ENCODE results near the gene ADGRB2. TPM values are rescaled to one million over a fixed set of nuclear protein-coding genes. Genes with fewer than 3 reads are reported as not detected.

The ADGRB2 gene
- total and polyA plus RNA-seq, 2 of the 4 experiments (the other 2 are of a cell fraction): 2.2 to 11.9 TPM

DNA sequence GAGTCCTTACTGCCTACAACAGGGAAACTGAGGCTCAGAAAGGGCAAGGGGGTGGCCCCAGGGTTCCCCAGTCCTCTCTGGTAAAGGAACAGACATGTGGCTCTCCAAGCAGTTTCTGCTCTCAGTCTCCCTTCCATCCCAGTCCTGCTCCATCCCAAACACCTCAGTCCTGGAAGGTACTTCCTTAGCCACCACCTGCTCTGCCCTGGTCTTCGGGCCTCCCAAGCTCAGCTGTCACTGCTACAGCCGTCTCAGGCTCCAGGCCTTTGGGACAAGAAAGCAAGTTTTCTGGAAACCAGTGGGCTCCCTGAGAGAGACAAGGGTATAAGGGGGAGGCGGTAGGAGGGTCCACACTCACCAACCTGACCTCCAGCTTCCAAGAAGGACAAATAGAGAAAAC is 23.1 kb upstream of the ADGRB2 start:
- TF ChIP-seq CEBPB (IDR thresholded peaks at IDR 0.05; ENCODE audit: low read depth, low read length): no peak
- no peak for TF ChIP-seq ELK1 (IDR thresholded peaks at IDR 0.05; ENCODE audit: borderline replicate concordance, low read depth, low read length)
- no peak for TF ChIP-seq BHLHE40 (IDR thresholded peaks at IDR 0.05; ENCODE audit: low read depth, low read length)
- TF ChIP-seq FOS (IDR thresholded peaks at IDR 0.05; ENCODE audit: low read depth, low read length): no peak
- TF ChIP-seq SMC3 (IDR thresholded peaks at IDR 0.05; ENCODE audit: low read depth, low read length): no peak
- TF ChIP-seq CTCF (conservative IDR thresholded peaks at IDR 0.05; ENCODE audit: low read depth, low read length): no peak
- no peak for TF ChIP-seq MAFK (IDR thresholded peaks at IDR 0.05; ENCODE audit: low read depth, low read length)
- no peak for TF ChIP-seq MXI1 (IDR thresholded peaks at IDR 0.05; ENCODE audit: borderline replicate concordance, low read depth, low read length)
- TF ChIP-seq CHD1 (IDR thresholded peaks at IDR 0.05; ENCODE audit: low read depth, low read length): no peak
- TF ChIP-seq, protein P1, sequence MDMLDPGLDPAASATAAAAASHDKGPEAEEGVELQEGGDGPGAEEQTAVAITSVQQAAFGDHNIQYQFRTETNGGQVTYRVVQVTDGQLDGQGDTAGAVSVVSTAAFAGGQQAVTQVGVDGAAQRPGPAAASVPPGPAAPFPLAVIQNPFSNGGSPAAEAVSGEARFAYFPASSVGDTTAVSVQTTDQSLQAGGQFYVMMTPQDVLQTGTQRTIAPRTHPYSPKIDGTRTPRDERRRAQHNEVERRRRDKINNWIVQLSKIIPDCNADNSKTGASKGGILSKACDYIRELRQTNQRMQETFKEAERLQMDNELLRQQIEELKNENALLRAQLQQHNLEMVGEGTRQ (IDR thresholded peaks at IDR 0.05; ENCODE audit: low read depth, low read length): no peak
- in situ Hi-C loops (cut with MboI; ENCODE audit: low sequenced_read_pairs) (loop anchor here (5.0 kb wide), 1 partner anchor 125 kb away; no protein-coding TSS in a partner anchor), dilution Hi-C loops (cut with HindIII; ENCODE audit: low sequenced_read_pairs, unreplicated experiment) (no loop called here), intact Hi-C loops (cut with micrococcal nuclease) (no loop called here)
- Histone ChIP-seq H2AK5ac (ENCODE audit: low read depth, low read length) (0 out of 2 replicates have a peak overlapping the region, but pooled peaks have one; percentile 90), H4K5ac (ENCODE audit: low read depth, low read length) (no peak overlapping the region), H3K9ac (ENCODE audit: low read depth, low read length) (no peak overlapping the region), H3K14ac (replicated peaks; ENCODE audit: low read depth, low read length) (no peak overlapping the region), H2BK15ac (ENCODE audit: low read depth, low read length) (no peak overlapping the region), H2BK5ac (ENCODE audit: low read depth, low read length, poor library complexity, severe bottlenecking) (no peak overlapping the region), H3K4me3 (ENCODE audit: insufficient read depth, low read depth, low read length) (no peak overlapping the region), H4K20me1 (ENCODE audit: insufficient read depth, low read length) (peaks cover 11% of the 10 kb centered on the region), H3K4me1 (ENCODE audit: control insufficient read depth, insufficient read depth, low read length) (peaks cover 6% of the 10 kb centered on the region), H3K27me3 (ENCODE audit: control insufficient read depth, insufficient read depth, low read length) (no peaks in the 10 kb centered on the region), H3K79me1 (ENCODE audit: low read depth in 1 of 2, low read length in 2 of 2) (peaks cover 0 to 16% of the 10 kb centered on the region in 2 experiments; a peak in 2 of 4 replicates), H4K91ac (ENCODE audit: insufficient read depth, low read depth, low read length) (no peak overlapping the region), H3K56ac (ENCODE audit: extremely low read depth, insufficient read depth, low read length) (no peak overlapping the region), H3K36me3 (ENCODE audit: control insufficient read depth, insufficient read depth, low read length) (no peaks in the 10 kb centered on the region), H2BK120ac (ENCODE audit: low read depth, low read length) (no peak overlapping the region), H3K27ac (ENCODE audit: insufficient read depth, low read length) (no peak overlapping the region), H3K4me2 (ENCODE audit: low read depth, low read length) (no peak overlapping the region), H3K18ac (ENCODE audit: low read depth, low read length) (no peak overlapping the region), H3K4ac (ENCODE audit: low read depth, low read length) (no peak overlapping the region), H3K9me3 (ENCODE audit: control insufficient read depth, insufficient read depth, low read length) (no peaks in the 10 kb centered on the region), H3K9me1 (ENCODE audit: insufficient read depth, low read length) (peaks cover 7% of the 10 kb centered on the region), H2AK9ac (replicated peaks; ENCODE audit: low read depth, low read length, poor library complexity) (no peak overlapping the region), H2AFZ (replicated peaks; ENCODE audit: low read length, poor library complexity) (no peak overlapping the region), H2BK20ac (ENCODE audit: low read depth, low read length) (no peak overlapping the region), H4K8ac (ENCODE audit: low read depth in 2 of 2, low read length in 2 of 2) (peak overlapping the region in 1 of 2 experiments; percentile 97; a peak in 1 of 4 replicates), H3K23ac (ENCODE audit: low read depth, low read length) (0 out of 2 replicates have a peak overlapping the region, but pooled peaks have one; percentile 95)
- no TSS peak for BruUV-seq (replicated peaks)
- CTCF ChIA-PET: no interaction called here
- no CpG with 5 or more reads among the region's 3 CpGs for WGBS, 2 experiments (ENCODE audit: extremely low coverage in 2 of 2, insufficient read length in 1 of 2)
- DNase-seq (no peak), ATAC-seq (ENCODE audit: low read depth) (no peak)
- POLR2A ChIA-PET (ENCODE audit: unreplicated experiment): no interaction called here

Data from IMR-90 (cell line).